ENCODE measurements around the gene ANKRD35.

GRCh38 chr1:145897969-145898368, 12.3 kb upstream of the ANKRD35 start:
- TF ChIP-seq CTCF (IDR thresholded peaks at IDR 0.05; ENCODE audit: insufficient read depth, low read length, poor library complexity, severe bottlenecking) (no peak), EZH2phosphoT487 (conservative IDR thresholded peaks at IDR 0.05; ENCODE audit: low read length) (no peak)
